ENCODE data around the gene ANKDD1B.

DNA sequence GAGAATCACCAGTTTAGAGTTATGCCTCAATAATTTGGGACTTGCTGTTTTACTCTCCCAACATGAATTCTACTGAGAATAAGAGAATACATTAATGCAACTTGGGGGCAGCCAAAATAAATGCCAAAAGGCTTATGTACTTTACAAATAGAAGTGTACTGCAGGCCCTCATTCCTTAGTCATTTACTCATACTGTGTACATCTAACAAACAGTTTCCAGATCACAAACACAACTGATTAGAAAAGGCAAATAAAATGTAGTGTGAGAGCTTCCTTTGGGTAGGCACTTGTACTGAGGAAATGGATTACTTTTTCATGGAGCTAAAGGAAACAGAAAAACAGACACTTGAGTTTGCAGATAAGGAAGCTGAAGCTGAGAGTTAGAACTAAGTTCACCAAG, 12.6 kb downstream of the ANKDD1B start:
- TF ChIP-seq POLR2A (IDR thresholded peaks at IDR 0.05) (no peak), CTCF (IDR thresholded peaks at IDR 0.05 in 8 of 11, conservative IDR thresholded peaks at IDR 0.05 in 3 of 11) (no peak), POLR2AphosphoS5 (IDR thresholded peaks at IDR 0.05) (no peak)
